HG03460 (cell line): ENCODE data around the gene SLC52A3.

ENCODE experiments used
- ATAC-seq: cut with Tn5 transposase; IDR thresholded peaks from one replicate; pipeline ENCODE4 v1.9.1; 2021; ENCODE audit not compliant: unreplicated experiment

SLC52A3 gene

GRCh38 chr20:770691-771090 lies 2.4 kb upstream of the SLC52A3 start:
- no peak for ATAC-seq

- ATAC-seq = no peak
Observed at GRCh38 chr20:766906-767305, 1.4 kb downstream of the SLC52A3 start.

DNA sequence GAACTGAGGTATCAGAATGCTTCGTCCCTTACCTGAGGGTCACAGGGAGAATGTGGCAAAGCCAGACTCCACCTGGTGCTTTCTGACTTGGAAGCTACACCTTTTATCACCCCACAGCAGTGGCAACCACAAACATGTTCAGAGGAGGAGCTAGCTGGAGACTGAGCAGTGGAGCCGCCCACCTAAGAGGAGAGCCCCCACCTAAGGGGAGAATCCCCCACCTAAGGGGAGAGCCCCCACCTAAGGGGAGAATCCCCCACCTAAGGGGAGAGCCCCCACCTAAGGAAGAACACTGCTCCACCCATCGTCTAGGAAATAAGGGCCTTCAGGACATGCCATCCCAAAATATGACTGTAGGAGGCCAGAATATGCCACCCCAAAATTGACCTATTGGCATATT lies 4.0 kb downstream of the SLC52A3 start:
- ATAC-seq = no peak

- ATAC-seq = no peak
Observed at GRCh38 chr20:761418-762381, 6.6 kb downstream of the SLC52A3 start.

DNA sequence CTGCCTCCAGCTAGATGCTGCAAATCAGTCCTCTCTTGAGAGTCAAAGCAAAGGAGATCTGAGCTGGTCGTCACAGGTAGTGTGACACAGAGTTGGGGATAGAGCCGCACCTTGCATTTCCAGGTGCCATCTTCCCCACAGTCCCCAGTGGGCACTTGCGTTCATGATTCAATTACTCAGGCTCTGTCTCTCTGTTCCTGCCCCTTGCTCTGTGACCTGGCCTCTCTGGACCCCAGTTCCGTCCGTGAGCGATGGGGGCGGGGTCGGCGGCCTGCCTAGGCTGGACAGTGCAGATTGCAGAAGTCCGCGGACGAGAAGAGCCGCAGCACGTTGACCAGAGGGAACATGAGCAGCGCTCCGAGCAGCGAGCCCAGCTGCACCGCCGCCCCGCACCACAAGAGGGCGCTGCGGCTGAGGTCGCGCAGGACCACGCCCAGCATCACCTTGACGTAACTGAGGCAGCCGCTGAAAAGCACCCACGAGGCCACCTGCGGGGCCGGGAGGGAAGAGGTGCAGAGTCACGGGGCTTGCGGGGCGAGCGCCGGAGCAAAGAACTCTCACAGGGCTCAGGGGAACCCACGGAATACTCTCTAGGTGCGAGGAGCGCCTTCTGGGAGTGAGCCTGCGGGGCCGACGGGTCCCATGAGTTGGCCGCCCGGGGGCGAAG lies 7.4 kb downstream of the SLC52A3 start:
- ATAC-seq = no peak

GRCh38 chr20:757506-757905 lies 10.8 kb downstream of the SLC52A3 start:
- no peak for ATAC-seq

DNA sequence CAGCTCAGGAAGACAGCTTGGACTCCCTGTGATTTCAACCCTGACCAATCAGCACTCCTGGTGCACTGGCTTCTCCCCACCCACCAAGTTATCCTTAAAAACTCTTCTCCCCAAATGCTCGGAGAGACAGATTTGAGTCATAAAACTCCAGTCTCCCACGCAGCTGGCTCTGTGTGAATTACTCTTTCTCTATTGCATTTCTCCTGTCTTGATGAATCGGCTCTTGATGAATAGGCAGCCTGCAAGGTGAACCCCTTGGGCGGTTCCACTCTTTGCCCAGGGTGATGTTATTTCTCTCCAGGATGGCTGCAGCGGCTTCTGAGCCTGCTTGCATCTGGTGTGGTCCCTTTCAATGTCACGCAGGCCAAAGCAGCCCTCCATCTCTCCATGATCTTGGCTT lies 12.4 kb downstream of the SLC52A3 start:
- ATAC-seq = no peak

GRCh38 chr20:754904-755303 lies 13.4 kb downstream of the SLC52A3 start:
- ATAC-seq = no peak

DNA sequence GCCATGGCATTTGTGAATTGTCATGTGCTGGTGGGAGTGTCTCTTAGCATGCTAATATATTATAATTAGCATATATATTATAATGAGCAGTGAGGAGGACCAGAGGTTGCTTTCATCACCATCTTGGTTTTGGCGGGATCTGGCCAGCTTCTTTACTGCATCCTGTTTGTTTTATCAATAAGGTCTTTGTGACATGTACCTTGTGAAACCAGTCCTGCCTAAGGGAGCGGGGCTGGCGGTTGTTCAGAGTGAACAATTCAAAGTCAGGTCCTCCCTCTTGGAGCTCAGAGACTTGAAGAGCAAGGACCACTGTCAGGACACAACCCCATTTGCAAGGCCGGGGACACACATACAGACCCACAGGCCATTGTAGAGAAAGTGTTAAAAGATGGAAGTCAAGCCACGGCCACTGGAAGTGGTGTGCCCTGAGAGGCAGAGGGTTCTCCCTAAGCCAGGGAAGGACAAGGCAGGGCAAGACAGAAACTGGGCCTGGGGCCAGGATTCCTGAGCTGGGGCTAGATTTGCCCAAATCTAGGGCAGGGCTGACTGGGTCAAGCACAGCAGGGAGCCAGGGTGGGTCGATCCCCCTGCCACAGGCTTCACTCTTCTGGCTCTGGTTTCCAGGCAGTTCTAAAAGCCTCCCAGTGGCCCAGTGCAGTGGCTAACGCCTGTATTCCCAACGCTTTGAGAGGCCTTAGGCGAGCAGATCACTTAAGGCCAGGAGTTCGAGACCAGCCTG lies 14.2 kb downstream of the SLC52A3 start:
- ATAC-seq = no peak

GRCh38 chr20:753136-753535 lies 15.2 kb downstream of the SLC52A3 start:
- ATAC-seq = no peak

- ATAC-seq = no peak
Observed at GRCh38 chr20:752291-752690, 16.0 kb downstream of the SLC52A3 start.

DNA sequence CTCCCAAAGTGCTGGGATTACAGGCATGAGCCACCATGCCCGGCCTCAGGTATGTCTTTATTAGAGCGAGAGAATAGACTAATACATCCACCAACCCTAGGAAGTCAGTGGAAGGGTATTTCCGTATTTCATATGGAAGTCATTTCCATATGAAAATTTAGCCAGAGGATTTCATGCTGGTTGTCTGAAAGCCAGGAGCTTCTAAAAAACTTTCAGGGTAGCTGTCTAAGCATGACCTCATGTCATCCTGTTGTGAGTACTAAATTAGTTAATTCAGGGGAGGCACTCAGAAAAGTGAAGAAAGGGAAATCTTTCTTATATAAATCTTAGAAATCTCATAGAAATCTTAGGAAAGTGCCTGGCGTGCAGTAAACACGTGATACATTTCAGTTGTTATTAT lies 16.5 kb downstream of the SLC52A3 start:
- ATAC-seq = no peak

GRCh38 chr20:750801-751200 lies 17.5 kb downstream of the SLC52A3 start:
- ATAC-seq = no peak

GRCh38 chr20:745683-746301 lies 22.5 kb downstream of the SLC52A3 start:
- ATAC-seq = no peak

GRCh38 chr20:742156-742555 lies 26.1 kb downstream of the SLC52A3 start:
- no peak for ATAC-seq

DNA sequence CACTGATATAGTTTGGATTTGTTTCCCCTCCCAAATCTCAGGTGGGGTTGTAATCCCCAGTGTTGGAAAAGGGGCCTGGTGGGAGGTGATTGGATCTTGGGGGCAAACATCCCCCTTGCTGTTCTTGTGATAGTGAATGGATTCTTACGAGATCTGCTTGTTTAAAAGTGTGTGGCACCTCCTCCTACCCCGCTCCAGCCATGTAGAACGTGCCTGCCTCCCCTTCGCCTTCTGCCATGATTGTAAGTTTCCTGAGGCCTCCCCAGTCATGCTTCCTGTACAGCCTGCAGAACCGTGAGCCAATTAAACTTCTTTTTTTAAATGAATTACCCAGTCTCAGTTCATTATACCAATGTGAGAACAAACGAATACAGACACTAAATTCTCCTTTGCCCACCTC lies 26.7 kb downstream of the SLC52A3 start:
- no peak for ATAC-seq

DNA sequence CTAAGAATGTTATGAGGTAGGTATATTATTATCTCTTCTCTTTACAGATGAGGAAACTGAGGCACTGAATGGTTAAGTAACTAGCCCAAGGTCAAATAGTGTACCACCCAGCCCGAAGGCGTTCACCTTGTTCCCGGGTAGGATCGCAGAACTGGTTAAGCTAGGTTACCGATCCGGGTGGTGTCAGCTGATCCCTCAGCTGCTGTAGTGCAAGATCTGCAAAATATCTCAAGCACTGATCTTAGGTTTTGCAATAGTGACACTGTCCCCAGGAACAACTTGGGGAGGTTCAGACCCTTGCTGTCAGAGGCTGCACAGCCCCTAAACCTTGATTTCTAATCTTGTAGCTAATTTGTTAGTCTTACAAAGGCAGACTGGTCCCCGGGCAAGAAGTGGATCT lies 28.1 kb downstream of the SLC52A3 start:
- no peak for ATAC-seq

- ATAC-seq = no peak
Observed at GRCh38 chr20:739736-740135, 28.6 kb downstream of the SLC52A3 start.

DNA sequence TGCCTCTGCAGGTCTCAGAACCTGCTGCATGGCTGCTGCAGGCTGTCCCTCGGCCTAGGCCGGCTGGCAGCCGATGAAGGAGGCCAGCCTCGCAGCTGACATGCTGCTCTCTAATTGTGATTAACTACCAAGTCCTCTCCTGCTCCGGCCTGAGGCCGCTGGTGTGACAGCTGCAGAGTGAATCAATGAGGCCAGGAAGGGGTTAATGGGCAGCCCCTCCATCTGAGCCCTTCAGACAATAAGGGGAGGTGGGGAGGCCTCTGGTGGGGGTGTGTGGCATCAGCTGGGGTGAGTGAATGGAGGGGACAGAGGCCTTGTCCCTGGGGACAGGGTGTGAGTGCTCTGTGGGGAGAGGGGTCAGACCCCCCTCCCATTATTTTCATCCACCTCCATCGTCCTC lies 34.4 kb downstream of the SLC52A3 start:
- no peak for ATAC-seq

DNA sequence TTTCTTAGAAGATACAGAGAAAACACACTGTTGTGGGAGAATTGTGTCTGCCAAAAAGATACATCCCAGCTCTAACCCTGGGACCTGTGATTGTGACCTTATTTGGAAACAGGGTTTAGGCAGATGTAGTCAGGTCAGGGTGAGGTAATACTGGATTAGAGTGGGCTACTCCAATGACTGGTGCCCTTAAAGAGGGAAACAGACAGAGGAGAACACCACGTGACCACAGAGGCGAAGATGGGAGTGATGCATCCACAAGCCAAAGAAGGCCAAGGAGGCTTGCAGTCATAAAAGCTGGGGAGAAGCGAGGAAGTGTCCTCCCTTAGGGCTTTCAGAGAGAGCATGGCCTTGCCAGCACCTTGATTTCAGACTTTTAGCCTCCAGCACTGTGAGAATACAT lies 35.6 kb downstream of the SLC52A3 start:
- ATAC-seq = no peak

DNA sequence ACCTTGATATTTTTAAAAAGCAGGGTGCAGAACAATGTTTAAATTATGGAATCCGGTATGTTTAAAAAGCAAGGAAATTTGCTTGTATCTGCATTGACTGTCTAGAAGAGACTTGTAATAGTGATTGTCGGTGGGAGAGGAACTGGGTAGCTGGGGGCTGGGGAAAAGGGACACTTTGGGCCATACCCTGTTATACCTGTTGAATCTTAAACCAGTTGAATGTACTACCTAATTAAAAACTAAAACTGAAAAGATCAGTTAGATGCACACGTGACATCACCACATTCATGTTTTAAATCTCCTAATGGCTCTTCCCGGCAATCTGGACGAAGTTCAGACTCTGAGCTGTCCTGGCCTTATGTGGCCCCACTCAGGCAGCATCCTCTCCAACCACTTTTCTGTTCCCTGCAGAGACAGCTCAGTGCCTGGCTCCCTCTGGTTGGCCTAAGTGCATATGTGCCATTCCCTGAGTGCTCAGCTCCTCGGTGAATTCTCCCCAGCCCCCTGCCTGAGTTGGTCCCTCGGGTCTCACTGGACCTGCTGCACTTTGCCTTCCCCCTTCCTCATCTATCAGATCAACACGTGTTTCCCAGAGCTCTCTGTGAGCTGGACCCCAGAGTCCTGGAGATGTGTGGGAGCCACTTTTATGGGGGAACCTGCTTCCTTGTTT lies 36.3 kb downstream of the SLC52A3 start:
- no peak for ATAC-seq
